GM12878 (cell line): ENCODE data around the gene VAV2. TPM values are rescaled to one million over a fixed set of nuclear protein-coding genes. Genes with fewer than 3 reads are reported as not detected.

Experiments used
- ATAC-seq: fragments of 200-7000 bp; cut with Tn5 transposase; 3 replicates; pipeline ENCODE4 v1.9.1; 2020; ENCODE audit warnings: mild to moderate bottlenecking, moderate library complexity
- BruUV-seq: library from RNA; stranded (reverse); fragments of 400-500 nt; replicated peaks from 2 replicates; lab custom pipeline; 2021; lab: Mats Ljungman, UMichigan
- CTCF ChIA-PET: fragments of 300-600 bp; sonication (Branson Sonifier 250); formaldehyde crosslinking; extraction: SDS; loops from one replicate; lab custom pipeline; 2021; ENCODE audit warnings: inconsistent platforms; lab: Yijun Ruan, JAX
- POLR2A ChIA-PET: fragments of 350-600 bp; formaldehyde crosslinking; extraction: SDS; loops from one replicate; lab custom pipeline; 2021; ENCODE audit warnings: inconsistent platforms; lab: Charles Lee
- RAD21 ChIA-PET: fragments of 300-600 bp; sonication (Branson Sonifier 250); formaldehyde crosslinking; loops from one replicate; lab custom pipeline; 2023; ENCODE audit warnings: antibody characterized with exemption; ENCODE audit not compliant: unreplicated experiment; lab: Charles Lee
- SMC1A ChIA-PET: fragments of 300-600 bp; sonication (Branson Sonifier 250); formaldehyde crosslinking; loops from one replicate; lab custom pipeline; 2023; ENCODE audit not compliant: unreplicated experiment, uncharacterized antibody; lab: Charles Lee
- DNase-seq: peaks from one replicate; pipeline ENCODE4 v3.0.0-alpha.2; 2011; ENCODE audit warnings: low read depth, low spot score
- FAIRE-seq: peaks from 3 replicates; lab custom pipeline; 2011; peaks lifted over from hg19 to GRCh38; lab: Jason Lieb, UNC
- H2AFZ ChIP-seq: 2 replicates; pipeline ENCODE4 v1.6.0; 2011; ENCODE audit warnings: low read depth, low read length, control low read depth; ENCODE audit not compliant: control insufficient read depth
- H3K27ac ChIP-seq: 2 replicates; pipeline ENCODE4 v1.5.1; 2011; ENCODE audit warnings: control low read depth; ENCODE audit not compliant: control insufficient read depth, insufficient read depth
- H3K27me3 ChIP-seq, 2 experiments: replicated peaks in 1 of 2; 2 replicates each; pipeline versions ENCODE4 v1.6.0 to v1.6.1; 2011; ENCODE audit warnings: low read length in 1 of 2; ENCODE audit not compliant: control insufficient read depth in 2 of 2, insufficient read depth in 2 of 2
- H3K36me3 ChIP-seq, 2 experiments: 2 replicates each; pipeline ENCODE4 v1.5.1; 2011; ENCODE audit warnings: low read length in 1 of 2; ENCODE audit not compliant: control insufficient read depth in 2 of 2, insufficient read depth in 2 of 2
- H3K4me1 ChIP-seq: 2 replicates; pipeline ENCODE4 v1.6.1; 2011; ENCODE audit warnings: mild to moderate bottlenecking, low read length, moderate library complexity, mixed read lengths; ENCODE audit not compliant: control insufficient read depth, insufficient read depth
- H3K4me2 ChIP-seq: 2 replicates; pipeline ENCODE4 v1.6.0; 2011; ENCODE audit warnings: control low read depth; ENCODE audit not compliant: control insufficient read depth, insufficient read depth
- H3K4me3 ChIP-seq: fragments of 200-600 bp; sonication (generic); 2 replicates; pipeline ENCODE4 v1.5.1; 2016
- H3K79me2 ChIP-seq: 2 replicates; pipeline ENCODE4 v1.6.0; 2011; ENCODE audit warnings: low read length; ENCODE audit not compliant: control insufficient read depth, insufficient read depth
- H3K9ac ChIP-seq: 2 replicates; pipeline ENCODE4 v1.8.0; 2011; ENCODE audit warnings: low read length, control low read depth, mixed read lengths; ENCODE audit not compliant: control insufficient read depth, insufficient read depth
- H3K9me3 ChIP-seq: replicated peaks from 3 replicates; pipeline ENCODE4 v1.5.1; 2011; ENCODE audit warnings: mild to moderate bottlenecking, low read length; ENCODE audit not compliant: control insufficient read depth, insufficient read depth
- H4K20me1 ChIP-seq: 2 replicates; pipeline ENCODE4 v1.6.0; 2011; ENCODE audit not compliant: control insufficient read depth, insufficient read depth
- ATF7 ChIP-seq: fragments of 450-650 bp; IDR thresholded peaks from 2 replicates; pipeline ENCODE4 v1.6.1; 2016; ENCODE audit warnings: low read depth, mild to moderate bottlenecking
- CEBPB ChIP-seq, 2 experiments: fragments of 150-350 bp in 1 of 2; IDR thresholded peaks; 2 replicates each; pipeline ENCODE4 v1.6.1; 2012 to 2014; ENCODE audit warnings: low read depth in 2 of 2, low read length in 2 of 2, borderline replicate concordance in 1 of 2, inconsistent platforms in 1 of 2
- CHD2 ChIP-seq: IDR thresholded peaks from 2 replicates; pipeline ENCODE4 v1.6.1; 2011; ENCODE audit warnings: low read depth, low read length, improper control_type of control experiment, borderline replicate concordance
- CHD4 ChIP-seq: fragments of 200-600 bp; sonication (generic); IDR thresholded peaks from 2 replicates; pipeline ENCODE4 v1.6.1; 2016; ENCODE audit warnings: mild to moderate bottlenecking
- CREM ChIP-seq: IDR thresholded peaks from 2 replicates; pipeline ENCODE4 v1.6.1; 2014; ENCODE audit warnings: antibody characterized with exemption, low read depth
- EED ChIP-seq: sonication (generic); IDR thresholded peaks from 2 replicates; pipeline ENCODE4 v1.6.1; 2016; ENCODE audit warnings: antibody characterized with exemption, low read depth
- FOS ChIP-seq: IDR thresholded peaks from 3 replicates; pipeline ENCODE4 v1.6.1; 2011; ENCODE audit warnings: borderline replicate concordance; ENCODE audit not compliant: insufficient read length; ENCODE audit errors: extremely low read depth
- HCFC1 ChIP-seq: fragments of 150-350 bp; IDR thresholded peaks from 2 replicates; pipeline ENCODE4 v1.6.1; 2014; ENCODE audit warnings: low read length
- IKZF1 ChIP-seq: fragments of 450-650 bp; conservative IDR thresholded peaks from 2 replicates; pipeline ENCODE4 v1.6.1; 2017; ENCODE audit warnings: antibody characterized with exemption, mild to moderate bottlenecking
- IRF5 ChIP-seq: fragments of 450-650 bp; IDR thresholded peaks from 2 replicates; pipeline ENCODE4 v1.6.1; 2017; ENCODE audit warnings: borderline replicate concordance
- MXI1 ChIP-seq: fragments of 150-350 bp; IDR thresholded peaks from 2 replicates; pipeline ENCODE4 v1.6.1; 2011; ENCODE audit warnings: low read depth, mild to moderate bottlenecking, inconsistent platforms, low read length, improper control_type of control experiment
- NFYA ChIP-seq: IDR thresholded peaks from 2 replicates; pipeline ENCODE4 v1.6.1; 2011; ENCODE audit warnings: low read depth, mild to moderate bottlenecking, low read length, improper control_type of control experiment, borderline replicate concordance
- NR2C2 ChIP-seq: IDR thresholded peaks from 2 replicates; pipeline ENCODE4 v1.6.1; 2011; ENCODE audit warnings: borderline replicate concordance, low read depth; ENCODE audit not compliant: control insufficient read depth, insufficient read length
- NRF1 ChIP-seq: conservative IDR thresholded peaks from 2 replicates; pipeline ENCODE4 v1.6.1; 2011; ENCODE audit warnings: mild to moderate bottlenecking, low read depth, low read length, improper control_type of control experiment
- TARDBP ChIP-seq: IDR thresholded peaks from 2 replicates; pipeline ENCODE4 v1.6.1; 2016; ENCODE audit warnings: borderline replicate concordance
- YBX1 ChIP-seq: fragments of 450-650 bp; IDR thresholded peaks from 2 replicates; pipeline ENCODE4 v1.6.1; 2016; ENCODE audit warnings: antibody characterized with exemption
- ZBTB4 ChIP-seq: fragments of 450-650 bp; formaldehyde crosslinking; IDR thresholded peaks from 2 replicates; pipeline ENCODE4 v1.4.0; 2022; ENCODE audit warnings: mild to moderate bottlenecking, moderate library complexity
- ZNF207 ChIP-seq: fragments of 450-650 bp; IDR thresholded peaks from 2 replicates; pipeline ENCODE4 v1.6.1; 2014; ENCODE audit warnings: antibody characterized with exemption, mild to moderate bottlenecking, borderline replicate concordance
- ZZZ3 ChIP-seq: IDR thresholded peaks from 2 replicates; pipeline ENCODE4 v1.6.1; 2011; ENCODE audit warnings: low read depth; ENCODE audit not compliant: control insufficient read depth, insufficient read length
- WGBS: methylation state at CpG from one replicate; pipeline ENCODE4 v1.1.6; 2016; ENCODE audit warnings: low lambda C conversion rate; ENCODE audit not compliant: insufficient replicate concordance, insufficient coverage; ENCODE audit errors: missing lambda C conversion rate; 5-methylcytosine and 5-hydroxymethylcytosine counted together
- in situ Hi-C: fragments of 300-500 bp; cut with MboI; formaldehyde crosslinking; loops from 9 replicates; pipeline ENCODE4 v1.14.3; 2018; ENCODE audit warnings: mixed read lengths
- intact Hi-C: fragments of 100-400 bp; cut with micrococcal nuclease; formaldehyde crosslinking; loops from one replicate; pipeline ENCODE4 v1.14.2; 2022; ENCODE audit not compliant: unreplicated experiment
- polyA plus RNA-seq, 11 experiments: library from polyadenylated mRNA; depleted of rRNA in 4 of 11; unstranded in 6 of 11; stranded (reverse) in 5 of 11; fragments of >200 nt; fragmentation: Nextera tagmentation in 4 of 11; fragmentation: Illumina TruSeq in 1 of 11; extraction: Ambion mirVana in 4 of 11; extraction: Trizol in 1 of 11; gene quantifications; 1 replicate in 1 of 11; 2 replicates in 10 of 11; pipeline versions ENCODE4 v1.2.1 to v1.2.3, GENCODE V29; 2011 to 2016; ENCODE audit warnings: inconsistent platforms in 2 of 11, missing spikeins in 2 of 11, low read depth in 1 of 11
- total RNA-seq, 4 experiments: library from RNA; depleted of rRNA in 3 of 4; stranded (reverse); fragments of >200 nt in 3 of 4; fragmentation: Illumina TruSeq in 1 of 4; extraction: Trizol in 1 of 4; gene quantifications; 2 replicates each; pipeline versions ENCODE4 v1.2.1 to v1.2.3, GENCODE V29; 2013 to 2021

Gene VAV2
- total and polyA plus RNA-seq, 10 of the 15 experiments (the other 5 are each of a cell fraction or from before 2014, with no cell fraction given) = 0.13 to 43.9 (median 16.9) TPM

GRCh38 chr9:133844398-133844784, 147.7 kb downstream of the VAV2 start:
- CTCF ChIA-PET = interaction anchor here (1.0 to 1.4 kb wide), 2 partner anchors 15 to 149 kb away, joined by 3 to 5 read pairs; no protein-coding TSS in a partner anchor
- no peak overlapping the region for H2AFZ ChIP-seq
- intact Hi-C loops (no loop called here), in situ Hi-C loops (no loop called here)
- no peaks in the 10 kb centered on the region for H3K9me3 ChIP-seq
- SMC1A ChIA-PET = no interaction called here
- DNase-seq (no peak), FAIRE-seq (no peak), ATAC-seq (no peak)
- no peaks in the 10 kb centered on the region for H4K20me1 ChIP-seq
- WGBS = 83% methylated on average over 7 of the region's 7 CpGs
- BruUV-seq = no TSS peak
- H3K27ac ChIP-seq = no peak overlapping the region
- H3K4me1 ChIP-seq = no peaks in the 10 kb centered on the region
- POLR2A ChIA-PET = interaction anchor here (0.6 kb wide), 1 partner anchor 25 kb away, joined by 4 read pairs; no protein-coding TSS in a partner anchor
- no peak overlapping the region for H3K4me3 ChIP-seq
- peaks cover 2% of the 10 kb centered on the region for H3K79me2 ChIP-seq
- H3K36me3 ChIP-seq = peaks cover 0 to 8% of the 10 kb centered on the region in 2 experiments; a peak in 3 of 4 replicates
- TF ChIP-seq ZNF207 (no peak), MXI1 (no peak), IRF5 (no peak), EED (no peak), CREM (no peak), YBX1 (no peak), NFYA (no peak), IKZF1 (no peak), ZZZ3 (no peak), TARDBP (no peak), CHD4 (no peak), ATF7 (no peak), FOS (no peak), HCFC1 (no peak), CHD2 (no peak), NR2C2 (no peak), CEBPB (IDR thresholded peaks at IDR 0.05; ENCODE audit: borderline replicate concordance in 1 of 2, low read depth in 2 of 2, low read length in 2 of 2) (no peak), NRF1 (no peak), ZBTB4 (CRISPR knock-in tag) (no peak)
- no peaks in the 10 kb centered on the region for H3K27me3 ChIP-seq
- H3K4me2 ChIP-seq = no peak overlapping the region
- RAD21 ChIA-PET = no interaction called here
- H3K9ac ChIP-seq = no peak overlapping the region
